ENCODE results near the gene ERBB4. TPM values are rescaled to one million over a fixed set of nuclear protein-coding genes. Genes with fewer than 3 reads are reported as not detected.

ERBB4 gene
- total RNA-seq, 1 donor from 2014 or later, result 10.2 TPM

GRCh38 chr2:212337486-212338343 is 200.9 kb downstream of the ERBB4 start:
- H3K27me3 Mint-ChIP-seq (ENCODE audit: low read depth), result no peaks in the 10 kb centered on the region
- no peak for TF ChIP-seq CTCF (conservative IDR thresholded peaks at IDR 0.05)

GRCh38 chr2:212337036-212337435 is 201.6 kb downstream of the ERBB4 start:
- no peak for DNase-seq (ENCODE audit: low read depth, low spot score)
- no peaks in the 10 kb centered on the region for H3K27me3 Mint-ChIP-seq (ENCODE audit: low read depth)
- peaks cover 24% of the 10 kb centered on the region for H3K4me1 Mint-ChIP-seq
- no peaks in the 10 kb centered on the region for H3K9me3 Mint-ChIP-seq
- TF ChIP-seq CTCF (conservative IDR thresholded peaks at IDR 0.05), result no peak
- H3K36me3 Mint-ChIP-seq (ENCODE audit: low read depth), result no peaks in the 10 kb centered on the region
- H3K4me3 Mint-ChIP-seq, result no peak overlapping the region
- H3K27ac Mint-ChIP-seq (ENCODE audit: unreplicated experiment), result no peak overlapping the region

More at GRCh38 chr2:212337486-212338343, 200.9 kb downstream of the ERBB4 start:
- Mint-ChIP-seq H3K27ac (ENCODE audit: unreplicated experiment) (no peak overlapping the region), H3K9me3 (no peaks in the 10 kb centered on the region), H3K4me1 (peaks cover 24% of the 10 kb centered on the region), H3K36me3 (ENCODE audit: low read depth) (peaks cover 2% of the 10 kb centered on the region), H3K4me3 (no peak overlapping the region)
- no peak for DNase-seq (ENCODE audit: low read depth, low spot score)

GRCh38 chr2:212330263-212330662 is 208.3 kb downstream of the ERBB4 start:
- Mint-ChIP-seq H3K4me3 (no peak overlapping the region), H3K36me3 (ENCODE audit: low read depth) (no peaks in the 10 kb centered on the region), H3K27me3 (ENCODE audit: low read depth) (no peaks in the 10 kb centered on the region), H3K27ac (ENCODE audit: unreplicated experiment) (no peak overlapping the region), H3K4me1 (peaks cover 5% of the 10 kb centered on the region), H3K9me3 (no peaks in the 10 kb centered on the region)
- no peak for TF ChIP-seq CTCF (conservative IDR thresholded peaks at IDR 0.05)
- no peak for DNase-seq (ENCODE audit: low read depth, low spot score)

- TF ChIP-seq CTCF (conservative IDR thresholded peaks at IDR 0.05), result no peak
- H3K4me3 Mint-ChIP-seq, result no peak overlapping the region
- no peak for DNase-seq (ENCODE audit: low read depth, low spot score)
- H3K9me3 Mint-ChIP-seq, result no peaks in the 10 kb centered on the region
- H3K27ac Mint-ChIP-seq (ENCODE audit: unreplicated experiment), result no peak overlapping the region
- peaks cover 5% of the 10 kb centered on the region for H3K4me1 Mint-ChIP-seq
- H3K27me3 Mint-ChIP-seq (ENCODE audit: low read depth), result no peaks in the 10 kb centered on the region
- H3K36me3 Mint-ChIP-seq (ENCODE audit: low read depth), result no peaks in the 10 kb centered on the region
Observed at GRCh38 chr2:212328712-212329496, 209.7 kb downstream of the ERBB4 start.

- H3K27me3 Mint-ChIP-seq (ENCODE audit: low read depth), result no peaks in the 10 kb centered on the region
- peaks cover 5% of the 10 kb centered on the region for H3K4me1 Mint-ChIP-seq
- no peak overlapping the region for H3K27ac Mint-ChIP-seq (ENCODE audit: unreplicated experiment)
- no peak for TF ChIP-seq CTCF (conservative IDR thresholded peaks at IDR 0.05)
- H3K9me3 Mint-ChIP-seq, result no peaks in the 10 kb centered on the region
- no peak overlapping the region for H3K4me3 Mint-ChIP-seq
- no peak for DNase-seq (ENCODE audit: low read depth, low spot score)
- H3K36me3 Mint-ChIP-seq (ENCODE audit: low read depth), result no peaks in the 10 kb centered on the region
Observed at GRCh38 chr2:212328136-212328535, 210.5 kb downstream of the ERBB4 start.
